Stimulated activated CD8-positive, alpha-beta memory T cell treated with anti-CD3 and anti-CD28 coated beads, Interleukin-7, amount 100 ng/mL, for 24 hours (primary cell): ENCODE measurements around the gene GUCD1.
A peak's percentile ranks its signal among the peaks of the same experiment; 100 is the strongest.

ENCODE experiments used
- DNase-seq: peaks from one replicate; pipeline ENCODE4 v3.0.0-alpha.2; 2020; ENCODE audit warnings: low read depth

GUCD1 gene

GRCh38 chr22:24503843-24504338 lies 51.0 kb downstream of the GUCD1 start:
- DNase-seq, result no peak

GRCh38 chr22:24503137-24503842 lies 51.6 kb downstream of the GUCD1 start:
- peak; percentile 40 for DNase-seq

- no peak for DNase-seq
Observed at GRCh38 chr22:24502541-24502940, 52.4 kb downstream of the GUCD1 start.

- DNase-seq, result no peak
Observed at GRCh38 chr22:24502034-24502433, 52.9 kb downstream of the GUCD1 start.

- no peak for DNase-seq
Observed at GRCh38 chr22:24501301-24502005, 53.5 kb downstream of the GUCD1 start.

- DNase-seq, result no peak
Observed at GRCh38 chr22:24500277-24500820, 54.6 kb downstream of the GUCD1 start.

GRCh38 chr22:24499706-24500276 lies 55.1 kb downstream of the GUCD1 start:
- no peak for DNase-seq

- DNase-seq, result no peak
Observed at GRCh38 chr22:24498824-24499223, 56.1 kb downstream of the GUCD1 start.

- DNase-seq, result no peak
Observed at GRCh38 chr22:24497841-24498258, 57.1 kb downstream of the GUCD1 start.

- no peak for DNase-seq
Observed at GRCh38 chr22:24496661-24497060, 58.3 kb downstream of the GUCD1 start.

- no peak for DNase-seq
Observed at GRCh38 chr22:24496234-24496633, 58.7 kb downstream of the GUCD1 start.

GRCh38 chr22:24495365-24495675 lies 59.6 kb downstream of the GUCD1 start:
- no peak for DNase-seq

- DNase-seq, result no peak
Observed at GRCh38 chr22:24494528-24495364, 60.2 kb downstream of the GUCD1 start, which contains the start of gene UPB1. TSS of gene UPB1 (plus strand) at chr22:24495332. CDS start at chr22:24495404, 72 bp downstream.

- DNase-seq, result no peak
Observed at GRCh38 chr22:24494167-24494527, 60.8 kb downstream of the GUCD1 start.

- no peak for DNase-seq
Observed at GRCh38 chr22:24492391-24492790, 62.5 kb downstream of the GUCD1 start.
